Left lung (tissue), 10 donors: Measurements from ENCODE around the gene CYB5RL. TPM values are rescaled to one million over a fixed set of nuclear protein-coding genes. Genes with fewer than 3 reads are reported as not detected.

Source experiments
- ATAC-seq: fragments of 200-7000 bp; cut with Tn5 transposase; one replicate; pipeline ENCODE4 v1.9.1; 2020; ENCODE audit warnings: moderate library complexity
- DNase-seq, 4 donors: peaks; one replicate each; pipeline ENCODE4 v3.0.0-alpha.2; 2013 to 2020
- H3K27ac ChIP-seq, 2 donors: fragments of 200-600 bp; sonication (generic) in 1 of 2; one replicate each; pipeline versions ENCODE4 v1.5.0 to v1.8.0; 2020 to 2021
- H3K27me3 ChIP-seq, 2 donors: fragments of 200-600 bp; sonication (generic) in 1 of 2; one replicate each; pipeline versions ENCODE4 v1.5.0 to v1.8.0; 2020 to 2021
- H3K36me3 ChIP-seq, 2 donors: fragments of 200-600 bp; sonication (generic) in 1 of 2; one replicate each; pipeline versions ENCODE4 v1.5.0 to v1.8.0; 2020 to 2021
- H3K4me1 ChIP-seq, 2 donors: fragments of 200-600 bp; one replicate each; pipeline ENCODE4 v1.8.0; 2021
- H3K4me3 ChIP-seq, 2 donors: fragments of 200-600 bp; sonication (generic) in 1 of 2; one replicate each; pipeline versions ENCODE4 v1.5.0 to v1.8.0; 2020 to 2021; ENCODE audit warnings: mild to moderate bottlenecking in 1 of 2
- H3K9me3 ChIP-seq, 2 donors: fragments of 200-600 bp; sonication (generic) in 1 of 2; one replicate each; pipeline versions ENCODE4 v1.5.0 to v1.8.0; 2020 to 2021
- CTCF ChIP-seq, 2 donors: fragments of 200-600 bp; sonication (generic) in 1 of 2; IDR thresholded peaks; one replicate each; pipeline versions ENCODE4 v1.5.0 to v1.8.0; 2021; ENCODE audit warnings: antibody characterized with exemption in 2 of 2
- intact Hi-C, 2 donors: fragments of 100-400 bp; cut with DNase I; formaldehyde crosslinking; loops; one replicate each; pipeline versions ENCODE4 v1.11.2 to v1.14.2; 2022
- polyA plus RNA-seq, 6 donors: library from polyadenylated mRNA; unstranded; fragments of 120-200 nt; gene quantifications; one replicate each; pipeline ENCODE4 v1.2.1, GENCODE V29; 2013; ENCODE audit not compliant: insufficient read length in 6 of 6
- total RNA-seq, 2 donors: library from RNA; stranded (reverse); fragmentation: NEBNext Ultra II Directional; extraction: Animal tissue kit (Norgen Biotek cat#: 25700); gene quantifications; one replicate each; pipeline ENCODE4 v1.2.1, GENCODE V29; 2021
- donor health status: DM: no; HTN: yes; CAD: no.
- donor health status: DM: no; HTN: no; CAD: no.

CYB5RL gene
- total and polyA plus RNA-seq, 8 donors = 7.4 to 11.7 (median 10.2) TPM

DNA sequence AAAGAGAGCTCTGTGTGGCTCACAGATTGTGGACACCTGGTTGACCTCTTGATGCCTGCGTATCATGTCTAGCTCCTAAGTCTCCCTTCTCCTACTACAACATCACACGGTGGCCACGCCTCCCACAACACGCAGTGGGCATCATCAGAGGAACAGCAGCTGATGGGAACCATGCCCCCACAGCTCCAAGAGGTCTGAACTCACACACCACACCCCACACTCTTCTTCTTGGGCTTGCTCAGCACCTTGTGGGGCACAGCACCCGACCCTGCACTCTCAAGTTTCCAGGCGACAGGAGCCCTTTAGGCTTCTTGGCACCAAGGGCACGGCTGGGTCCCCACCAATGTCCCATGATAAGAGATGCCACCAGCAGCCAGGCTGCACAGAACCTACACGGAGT is 28.2 kb downstream of the CYB5RL start:
- intact Hi-C loops = no loop called here
- Histone ChIP-seq H3K36me3 (peaks cover 0 to 6% of the 10 kb centered on the region in 2 donors), H3K27me3 (no peaks in the 10 kb centered on the region), H3K4me1 (no peaks in the 10 kb centered on the region), H3K27ac (no peak overlapping the region), H3K4me3 (no peak overlapping the region), H3K9me3 (no peaks in the 10 kb centered on the region)
- TF ChIP-seq CTCF (IDR thresholded peaks at IDR 0.05) = no peak
- ATAC-seq (no peak), DNase-seq (no peak)

GRCh38 chr1:54171016-54171415 is 28.8 kb downstream of the CYB5RL start:
- Histone ChIP-seq H3K9me3 (no peaks in the 10 kb centered on the region), H3K36me3 (peaks cover 0 to 6% of the 10 kb centered on the region in 2 donors), H3K4me1 (no peaks in the 10 kb centered on the region), H3K27me3 (no peaks in the 10 kb centered on the region), H3K4me3 (no peak overlapping the region), H3K27ac (no peak overlapping the region)
- TF ChIP-seq CTCF (IDR thresholded peaks at IDR 0.05) = no peak
- intact Hi-C loops = no loop called here
- DNase-seq (no peak), ATAC-seq (no peak)

DNA sequence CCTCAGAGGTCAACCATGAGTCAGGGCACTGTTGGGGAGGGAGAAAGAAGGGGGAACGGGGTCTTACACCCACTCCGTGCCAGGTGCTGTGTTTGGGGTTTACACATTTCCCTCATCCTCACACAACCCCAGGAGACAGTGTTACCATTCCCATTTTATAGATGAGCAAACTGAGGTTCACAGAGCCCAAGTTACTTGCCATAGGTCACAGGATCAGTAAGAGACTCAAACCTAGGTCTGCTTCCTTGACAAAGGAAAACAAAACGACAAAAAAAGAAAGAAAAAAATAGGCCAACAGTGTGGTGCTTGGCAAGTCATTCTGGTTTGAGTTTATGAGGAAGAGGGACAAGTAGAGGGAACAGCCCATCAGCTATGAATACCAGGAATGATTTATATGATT is 30.8 kb downstream of the CYB5RL start:
- Histone ChIP-seq H3K4me3 (no peak overlapping the region), H3K4me1 (no peaks in the 10 kb centered on the region), H3K36me3 (no peaks in the 10 kb centered on the region), H3K27ac (no peak overlapping the region), H3K27me3 (no peaks in the 10 kb centered on the region), H3K9me3 (no peaks in the 10 kb centered on the region)
- intact Hi-C loops = no loop called here
- DNase-seq (no peak), ATAC-seq (no peak)
- no peak for TF ChIP-seq CTCF (IDR thresholded peaks at IDR 0.05)

DNA sequence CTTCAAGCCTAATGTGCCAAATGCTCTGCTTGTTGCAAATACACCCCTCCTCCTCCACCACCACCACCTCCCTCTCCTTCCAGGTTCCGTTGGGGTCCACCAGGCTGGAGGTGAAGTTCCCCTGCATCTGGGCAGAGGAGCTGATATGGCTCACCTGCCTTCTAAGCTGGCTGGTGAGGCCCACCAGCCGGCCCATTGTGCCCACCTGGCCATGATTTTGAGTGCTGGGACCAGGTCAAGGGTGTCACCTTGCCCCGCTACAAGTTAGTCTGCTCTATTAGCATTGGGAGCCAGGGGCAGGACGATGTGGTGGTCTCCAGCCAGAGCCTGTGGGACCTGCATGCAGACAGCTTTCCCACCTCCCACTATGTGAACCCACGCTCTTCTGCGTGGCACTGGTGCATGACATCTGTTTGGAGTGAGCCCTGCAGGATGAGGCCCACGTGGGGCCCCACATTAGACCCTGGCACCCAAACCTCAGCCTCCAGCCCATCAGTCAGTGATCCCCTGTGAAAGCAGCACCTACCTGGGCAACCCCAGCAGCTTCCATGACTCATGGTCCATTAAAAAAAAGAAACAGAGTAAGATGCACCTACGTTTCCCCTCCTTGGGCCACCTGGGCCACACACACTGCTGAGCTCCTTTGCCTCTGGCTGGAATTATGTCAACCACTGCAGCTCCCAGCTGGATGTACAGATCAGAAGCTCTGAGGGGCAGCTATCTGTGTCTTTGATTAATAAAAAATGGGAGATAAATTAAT is 31.4 kb downstream of the CYB5RL start:
- intact Hi-C loops = no loop called here

More for the DNA sequence above, 31.4 kb downstream of the CYB5RL start:
- Histone ChIP-seq H3K9me3 (no peaks in the 10 kb centered on the region), H3K36me3 (no peaks in the 10 kb centered on the region), H3K27ac (no peak overlapping the region), H3K4me1 (no peaks in the 10 kb centered on the region), H3K27me3 (no peaks in the 10 kb centered on the region), H3K4me3 (no peak overlapping the region)
- DNase-seq (no peak), ATAC-seq (no peak)
- no peak for TF ChIP-seq CTCF (IDR thresholded peaks at IDR 0.05)
